CD4-positive, CD25-positive, alpha-beta regulatory T cell (primary cell): ENCODE results near the gene USP7. TPM values are rescaled to one million over a fixed set of nuclear protein-coding genes. Genes with fewer than 3 reads are reported as not detected.

ENCODE experiments used
- ATAC-seq, 2 donors: fragments of 150-1000 bp; cut with Tn5 transposase; one replicate each; pipeline ENCODE4 v1.10.0; 2021; ENCODE audit warnings: low read depth in 2 of 2, moderate number of reproducible peaks in 2 of 2, moderate library complexity in 1 of 2
- DNase-seq, 3 donors: peaks; one replicate each; pipeline versions ENCODE4 v3.0.0 to v3.0.0-alpha.2; 2012 to 2022; ENCODE audit warnings: mixed read lengths in 1 of 3
- H3K27ac ChIP-seq: one replicate; pipeline ENCODE4 v1.7.0; 2013; ENCODE audit warnings: mild to moderate bottlenecking, low read length; ENCODE audit not compliant: insufficient read depth, poor library complexity, severe bottlenecking
- H3K27me3 ChIP-seq: one replicate; pipeline ENCODE4 v1.7.0; 2013; ENCODE audit warnings: low read length; ENCODE audit not compliant: control insufficient read depth, insufficient read depth
- H3K36me3 ChIP-seq: one replicate; pipeline ENCODE4 v1.7.0; 2013; ENCODE audit warnings: mild to moderate bottlenecking, low read length, moderate library complexity; ENCODE audit not compliant: control insufficient read depth, insufficient read depth
- H3K4me1 ChIP-seq: 2 replicates; pipeline ENCODE4 v1.7.0; 2013; ENCODE audit warnings: mild to moderate bottlenecking, low read length; ENCODE audit not compliant: insufficient read depth, control insufficient read depth, poor library complexity, severe bottlenecking
- H3K4me3 ChIP-seq: one replicate; pipeline ENCODE4 v1.7.0; 2013; ENCODE audit warnings: low read depth, mild to moderate bottlenecking, low read length, moderate library complexity
- H3K9me3 ChIP-seq, 2 experiments: 1 replicate in 1 of 2; 2 replicates in 1 of 2; pipeline ENCODE4 v1.7.0; 2013; ENCODE audit warnings: low read length in 2 of 2, mild to moderate bottlenecking in 1 of 2, moderate library complexity in 1 of 2; ENCODE audit not compliant: control insufficient read depth in 2 of 2
- H3K27ac Mint-ChIP-seq, 3 donors: one replicate each; pipeline ENCODE4 v1.8.0; 2020 to 2022; ENCODE audit warnings: mild to moderate bottlenecking in 3 of 3, mixed read lengths in 3 of 3, moderate library complexity in 2 of 3
- H3K27me3 Mint-ChIP-seq: one replicate; pipeline ENCODE4 v1.8.0; 2022; ENCODE audit warnings: mild to moderate bottlenecking, mixed read lengths
- H3K36me3 Mint-ChIP-seq: one replicate; pipeline ENCODE4 v1.8.0; 2020; ENCODE audit warnings: mixed read lengths
- H3K4me1 Mint-ChIP-seq, 4 donors: one replicate each; pipeline ENCODE4 v1.8.0; 2020 to 2022; ENCODE audit warnings: mixed read lengths in 4 of 4, mild to moderate bottlenecking in 1 of 4
- H3K4me3 Mint-ChIP-seq, 4 donors: one replicate each; pipeline ENCODE4 v1.8.0; 2020 to 2022; ENCODE audit warnings: mild to moderate bottlenecking in 4 of 4, mixed read lengths in 4 of 4, moderate library complexity in 3 of 4
- H3K9me3 Mint-ChIP-seq, 7 donors: one replicate each; pipeline ENCODE4 v1.8.0; 2020 to 2022; ENCODE audit warnings: mixed read lengths in 7 of 7, mild to moderate bottlenecking in 3 of 7, moderate library complexity in 2 of 7
- polyA plus RNA-seq, 4 donors: library from polyadenylated mRNA; unstranded; fragments of 300-500 nt; fragmentation: Illumina TruSeq; gene quantifications; one replicate each; pipeline ENCODE4 v1.2.3, GENCODE V29; 2021
- total RNA-seq: library from RNA; stranded (reverse); gene quantifications from one replicate; pipeline ENCODE4 v1.2.3, GENCODE V29; 2022

The USP7 gene
- total and polyA plus RNA-seq, 5 donors from 2014 or later = 6.8 to 296 (median 7.1) TPM

DNA sequence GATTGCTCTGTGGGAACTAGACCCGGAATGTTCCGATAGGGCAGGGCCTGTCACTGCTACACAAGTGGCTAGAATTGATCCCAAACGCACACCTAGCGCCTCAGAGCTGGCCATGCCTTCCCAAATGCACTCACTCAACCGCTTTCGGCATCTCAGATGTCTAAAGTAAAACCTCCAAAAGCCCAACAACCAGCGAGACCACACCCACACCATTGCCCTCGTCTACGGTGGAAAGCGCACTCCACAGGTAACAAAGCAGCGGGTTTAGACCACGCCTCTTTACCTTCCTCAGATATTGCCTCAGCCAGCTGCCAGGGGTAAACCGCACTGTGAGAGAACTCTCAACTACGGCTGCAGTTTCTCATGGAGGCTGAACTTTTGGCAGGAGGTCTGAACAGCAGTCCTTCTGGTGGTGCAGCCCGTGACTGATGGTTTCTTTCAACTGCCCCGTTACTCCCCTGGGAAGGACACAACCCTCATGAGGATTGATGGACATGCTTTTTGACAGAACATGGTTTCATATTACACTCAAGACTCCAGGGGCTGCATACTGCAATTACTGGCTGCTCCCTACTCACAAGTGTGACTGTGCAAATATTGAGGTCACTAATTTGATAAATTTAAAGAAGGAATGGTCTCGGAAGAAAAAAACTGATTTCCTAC lies 34.5 kb downstream of the USP7 start:
- H3K4me3 Mint-ChIP-seq = no peak overlapping the region
- H3K4me1 Mint-ChIP-seq = peaks cover 22 to 59% (median 51%) of the 10 kb centered on the region in 4 donors
- no peaks in the 10 kb centered on the region for H3K9me3 ChIP-seq
- no peak for ATAC-seq
- H3K9me3 Mint-ChIP-seq = no peaks in the 10 kb centered on the region
- no peaks in the 10 kb centered on the region for H3K27me3 Mint-ChIP-seq
- no peak for DNase-seq
- H3K4me1 ChIP-seq = peaks cover 5% of the 10 kb centered on the region
- no peak overlapping the region for H3K4me3 ChIP-seq
- no peak overlapping the region for H3K27ac ChIP-seq
- peaks cover 32% of the 10 kb centered on the region for H3K36me3 Mint-ChIP-seq
- no peak overlapping the region for H3K27ac Mint-ChIP-seq
- no peaks in the 10 kb centered on the region for H3K27me3 ChIP-seq
- peaks cover 43% of the 10 kb centered on the region for H3K36me3 ChIP-seq

DNA sequence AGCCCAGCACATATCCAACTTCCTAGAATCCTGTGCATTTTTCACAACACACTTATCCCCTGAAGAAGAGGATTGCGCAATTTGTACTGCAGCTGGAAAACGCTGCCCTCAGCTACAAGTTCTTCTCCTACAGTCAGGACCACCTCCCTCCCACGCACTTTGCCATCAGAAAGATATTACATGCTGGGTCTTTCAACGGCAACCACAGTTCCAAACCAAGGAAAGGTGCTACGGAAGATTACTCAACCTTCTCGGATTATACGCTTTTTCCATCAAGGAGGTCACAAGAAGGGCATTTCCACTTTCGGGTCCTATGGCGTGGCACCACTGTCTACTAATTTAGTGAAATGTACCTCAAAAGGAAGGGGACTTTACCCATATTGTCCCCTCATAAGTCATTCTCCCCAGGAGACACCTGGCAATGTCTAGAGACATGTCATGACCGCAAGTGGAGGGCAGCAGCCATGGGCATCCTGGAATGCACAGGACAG lies 35.2 kb downstream of the USP7 start:
- peaks cover 50% of the 10 kb centered on the region for H3K36me3 ChIP-seq
- ATAC-seq (no peak), DNase-seq (no peak)
- peaks cover 22 to 56% (median 49%) of the 10 kb centered on the region in 4 donors for H3K4me1 Mint-ChIP-seq
- H3K4me3 Mint-ChIP-seq = no peak overlapping the region
- no peak overlapping the region for H3K27ac Mint-ChIP-seq
- peaks cover 35% of the 10 kb centered on the region for H3K36me3 Mint-ChIP-seq
- H3K9me3 Mint-ChIP-seq = no peaks in the 10 kb centered on the region
- no peak overlapping the region for H3K27ac ChIP-seq
- H3K4me1 ChIP-seq = peaks cover 5% of the 10 kb centered on the region
- H3K27me3 ChIP-seq = no peaks in the 10 kb centered on the region
- no peak overlapping the region for H3K4me3 ChIP-seq
- H3K27me3 Mint-ChIP-seq = no peaks in the 10 kb centered on the region
- no peaks in the 10 kb centered on the region for H3K9me3 ChIP-seq

DNA sequence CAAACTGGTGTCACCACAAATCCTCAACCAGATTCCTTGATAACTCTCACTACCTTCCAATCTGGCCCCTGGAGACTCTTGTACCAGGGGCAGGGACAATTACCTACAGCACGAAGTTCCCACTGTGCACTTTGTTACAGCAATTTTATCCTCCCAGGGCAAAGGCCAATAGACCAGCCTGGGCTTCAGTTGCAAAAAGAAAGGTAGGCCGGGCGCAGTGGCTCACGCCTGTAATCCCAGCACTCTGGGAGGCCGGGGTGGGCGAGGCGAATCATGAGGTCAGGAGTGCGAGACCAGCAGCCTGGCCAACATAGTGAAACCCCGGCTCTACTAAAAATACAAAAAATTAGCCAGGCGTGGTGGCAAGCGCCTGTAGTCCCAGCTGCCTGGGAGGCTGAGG lies 36.9 kb downstream of the USP7 start:
- peaks cover 65% of the 10 kb centered on the region for H3K36me3 ChIP-seq
- Mint-ChIP-seq H3K4me3 (no peak overlapping the region), H3K9me3 (no peaks in the 10 kb centered on the region), H3K27me3 (no peaks in the 10 kb centered on the region), H3K4me1 (peaks cover 19 to 46% (median 38%) of the 10 kb centered on the region in 4 donors), H3K36me3 (peaks cover 35% of the 10 kb centered on the region), H3K27ac (no peak overlapping the region)
- H3K27ac ChIP-seq = no peak overlapping the region
- H3K9me3 ChIP-seq = no peaks in the 10 kb centered on the region
- ATAC-seq (no peak), DNase-seq (no peak)
- peaks cover 3% of the 10 kb centered on the region for H3K4me1 ChIP-seq
- no peak overlapping the region for H3K4me3 ChIP-seq
- H3K27me3 ChIP-seq = no peaks in the 10 kb centered on the region

DNA sequence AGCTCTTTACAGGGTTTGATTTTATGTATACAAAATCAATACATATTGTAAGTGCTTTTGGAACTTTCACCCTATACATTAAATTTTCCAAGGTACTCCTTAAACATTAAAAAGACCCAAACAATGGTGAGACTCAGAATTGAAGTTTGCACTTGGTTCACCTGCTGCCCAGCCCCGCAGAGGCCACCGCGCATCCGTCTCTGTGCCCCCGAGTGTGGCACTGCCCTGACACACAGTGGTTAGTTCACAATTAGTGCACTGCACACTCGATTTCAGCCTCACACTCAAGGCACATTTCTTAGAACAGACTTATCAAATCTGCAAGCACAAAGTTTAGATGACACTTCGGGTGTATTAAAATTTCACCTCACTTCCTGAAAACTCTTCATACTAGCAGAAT lies 38.3 kb downstream of the USP7 start:
- peaks cover 78% of the 10 kb centered on the region for H3K36me3 ChIP-seq
- no peaks in the 10 kb centered on the region for H3K9me3 Mint-ChIP-seq

DNA sequence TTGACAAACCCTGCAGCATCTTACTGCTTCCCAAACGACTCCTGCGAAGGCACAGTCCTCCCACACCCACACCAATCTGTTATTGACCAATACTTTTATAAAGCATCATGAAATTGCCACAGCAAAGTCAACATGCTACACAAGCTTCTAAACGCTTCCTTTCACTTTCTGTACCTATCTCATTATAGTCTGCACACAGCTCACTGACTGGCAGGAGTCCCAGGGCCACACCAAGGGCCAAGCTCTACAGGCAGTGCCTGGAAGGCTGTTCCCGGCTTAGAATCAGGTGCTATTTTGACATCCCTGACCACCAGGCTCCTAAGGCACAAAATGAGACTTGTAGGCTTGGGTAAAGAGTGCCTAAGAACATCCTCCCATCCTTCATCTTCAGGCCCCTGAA lies 39.5 kb downstream of the USP7 start:
- H3K4me3 Mint-ChIP-seq = no peak overlapping the region
- Histone ChIP-seq H3K27me3 (no peaks in the 10 kb centered on the region), H3K27ac (no peak overlapping the region), H3K4me1 (peaks cover 3% of the 10 kb centered on the region), H3K4me3 (no peak overlapping the region), H3K36me3 (peaks cover 81% of the 10 kb centered on the region), H3K9me3 (no peaks in the 10 kb centered on the region)
- peak overlapping the region; percentile 9 to 75 (median 38) for H3K27ac Mint-ChIP-seq
- ATAC-seq (no peak), DNase-seq (no peak)
- H3K9me3 Mint-ChIP-seq = no peaks in the 10 kb centered on the region
- no peaks in the 10 kb centered on the region for H3K27me3 Mint-ChIP-seq
- H3K4me1 Mint-ChIP-seq = peaks cover 15 to 53% (median 43%) of the 10 kb centered on the region in 4 donors
- peaks cover 45% of the 10 kb centered on the region for H3K36me3 Mint-ChIP-seq

More for the DNA sequence above, 38.3 kb downstream of the USP7 start:
- ATAC-seq = no peak
- H3K9me3 ChIP-seq = no peaks in the 10 kb centered on the region
- Mint-ChIP-seq H3K4me3 (no peak overlapping the region), H3K27me3 (no peaks in the 10 kb centered on the region), H3K36me3 (peaks cover 42% of the 10 kb centered on the region), H3K27ac (peak overlapping the region in 1 of 3 donors; percentile 57), H3K4me1 (peaks cover 15 to 43% (median 39%) of the 10 kb centered on the region in 4 donors)
- no peak overlapping the region for H3K27ac ChIP-seq
- no peak overlapping the region for H3K4me3 ChIP-seq
- no peak for DNase-seq
- peaks cover 3% of the 10 kb centered on the region for H3K4me1 ChIP-seq
- H3K27me3 ChIP-seq = no peaks in the 10 kb centered on the region

DNA sequence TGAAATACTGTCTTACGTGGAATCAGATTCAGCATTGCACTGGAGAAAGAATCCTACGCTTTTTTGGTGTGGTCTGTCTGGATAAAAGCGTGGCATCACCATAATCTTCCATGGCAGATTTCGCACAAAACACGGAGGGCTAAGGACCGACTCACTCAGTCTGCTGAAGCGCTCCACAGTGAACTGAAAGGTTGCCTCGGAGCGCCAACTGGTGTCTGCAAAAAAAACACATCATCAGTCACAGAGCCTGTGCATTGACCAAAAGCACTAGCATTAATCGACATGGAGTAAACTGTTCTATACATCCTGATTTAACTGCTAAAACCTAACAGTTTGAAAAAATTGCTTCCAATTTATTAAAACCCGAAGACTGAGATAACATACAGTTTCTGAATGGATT lies 40.5 kb downstream of the USP7 start:
- Mint-ChIP-seq H3K27me3 (no peaks in the 10 kb centered on the region), H3K27ac (no peak overlapping the region), H3K4me1 (peaks cover 11 to 48% (median 40%) of the 10 kb centered on the region in 4 donors), H3K36me3 (peaks cover 47% of the 10 kb centered on the region), H3K9me3 (no peaks in the 10 kb centered on the region), H3K4me3 (no peak overlapping the region)
- H3K27ac ChIP-seq = no peak overlapping the region
- peaks cover 3% of the 10 kb centered on the region for H3K4me1 ChIP-seq
- H3K36me3 ChIP-seq = peaks cover 85% of the 10 kb centered on the region
- no peak overlapping the region for H3K4me3 ChIP-seq
- H3K9me3 ChIP-seq = no peaks in the 10 kb centered on the region
- DNase-seq = no peak
- ATAC-seq = no peak
- H3K27me3 ChIP-seq = no peaks in the 10 kb centered on the region

DNA sequence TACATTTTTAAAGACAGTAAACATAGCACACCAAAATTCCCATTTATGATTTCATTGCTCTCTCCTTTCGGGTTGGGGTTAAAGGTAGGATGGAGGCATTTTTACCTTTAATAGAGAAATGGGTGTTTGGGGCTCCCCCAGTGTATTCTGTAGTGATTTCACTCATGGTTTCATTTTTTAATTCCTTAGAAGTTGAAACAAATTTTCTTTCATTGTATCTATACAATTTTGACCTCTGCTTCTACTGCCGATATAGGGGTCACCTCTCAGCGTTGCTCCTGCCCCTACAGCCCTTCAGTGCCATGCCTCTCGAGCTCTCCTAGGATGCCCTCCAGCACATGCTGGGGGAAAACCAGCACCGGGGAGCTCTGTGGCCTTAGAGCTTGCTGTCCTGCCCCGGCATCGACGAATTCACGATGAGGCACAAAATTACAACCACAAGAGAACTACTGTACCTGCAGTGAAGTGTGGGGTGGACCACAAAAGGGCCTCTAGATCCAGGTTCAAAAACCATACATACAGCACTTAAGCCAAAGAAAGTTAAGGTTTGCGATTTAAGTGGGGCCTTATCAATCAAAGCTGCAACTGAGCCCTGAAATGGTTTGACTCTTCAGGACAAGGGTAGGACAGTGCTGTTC lies 42.2 kb downstream of the USP7 start:
- H3K27me3 ChIP-seq = no peaks in the 10 kb centered on the region
- peaks cover 0 to 2% (median 0%) of the 10 kb centered on the region in 7 donors for H3K9me3 Mint-ChIP-seq
- peaks cover 88% of the 10 kb centered on the region for H3K36me3 ChIP-seq
- peaks cover 3% of the 10 kb centered on the region for H3K4me1 ChIP-seq
- no peak for ATAC-seq
- H3K4me3 Mint-ChIP-seq = peak overlapping the region in 1 of 4 donors; percentile 38
- peaks cover 6 to 47% (median 37%) of the 10 kb centered on the region in 4 donors for H3K4me1 Mint-ChIP-seq
- H3K9me3 ChIP-seq = no peaks in the 10 kb centered on the region
- no peak overlapping the region for H3K4me3 ChIP-seq
- no peaks in the 10 kb centered on the region for H3K27me3 Mint-ChIP-seq
- DNase-seq = no peak
- peaks cover 51% of the 10 kb centered on the region for H3K36me3 Mint-ChIP-seq
- H3K27ac ChIP-seq = no peak overlapping the region
- H3K27ac Mint-ChIP-seq = peak overlapping the region in 2 of 3 donors; percentile 42 to 71
